AG04450 (cell line): ENCODE data around the gene GRK5. TPM values are rescaled to one million over a fixed set of nuclear protein-coding genes. Genes with fewer than 3 reads are reported as not detected.

Experiments used
- CTCF ChIA-PET: fragments of 300-600, 350-600 bp; formaldehyde crosslinking; extraction: SDS; loops from one replicate; lab custom pipeline; 2022; ENCODE audit warnings: antibody characterized with exemption, inconsistent platforms; lab: Charles Lee
- POLR2A ChIA-PET: fragments of 350-600 bp; formaldehyde crosslinking; extraction: SDS; loops from one replicate; lab custom pipeline; 2021; ENCODE audit warnings: antibody characterized with exemption, inconsistent platforms; lab: Yijun Ruan, JAX
- DNase-seq: peaks from one replicate; pipeline ENCODE4 v3.0.0-alpha.2; 2011; ENCODE audit warnings: low read depth, low spot score
- H3K27ac ChIP-seq: one replicate; pipeline ENCODE4 v1.5.1; 2012; ENCODE audit warnings: low read depth, low read length, control low read depth
- H3K27me3 ChIP-seq: one replicate; pipeline ENCODE4 v1.6.0; 2012; ENCODE audit warnings: low read length; ENCODE audit not compliant: control insufficient read depth, insufficient read depth
- H3K4me3 ChIP-seq: 2 replicates; pipeline ENCODE4 v1.5.1; 2011; ENCODE audit warnings: mild to moderate bottlenecking, low read depth, low read length, control low read depth
- H3K9me3 ChIP-seq: 2 replicates; pipeline ENCODE4 v1.5.1; 2012; ENCODE audit warnings: low read length; ENCODE audit not compliant: control insufficient read depth, insufficient read depth
- polyA plus RNA-seq: library from polyadenylated mRNA; depleted of rRNA; stranded (reverse); fragments of >200 nt; gene quantifications from 2 replicates; pipeline ENCODE4 v1.2.3, GENCODE V29; 2011
- TF ChIP-seq, protein P1 (sequence below): IDR thresholded peaks from 2 replicates; pipeline ENCODE4 v1.5.1; 2011; ENCODE audit warnings: low read depth, low read length, control low read depth, inconsistent platforms

GRK5 gene
- polyA plus RNA-seq, 1 experiment, result 27.6 TPM

DNA sequence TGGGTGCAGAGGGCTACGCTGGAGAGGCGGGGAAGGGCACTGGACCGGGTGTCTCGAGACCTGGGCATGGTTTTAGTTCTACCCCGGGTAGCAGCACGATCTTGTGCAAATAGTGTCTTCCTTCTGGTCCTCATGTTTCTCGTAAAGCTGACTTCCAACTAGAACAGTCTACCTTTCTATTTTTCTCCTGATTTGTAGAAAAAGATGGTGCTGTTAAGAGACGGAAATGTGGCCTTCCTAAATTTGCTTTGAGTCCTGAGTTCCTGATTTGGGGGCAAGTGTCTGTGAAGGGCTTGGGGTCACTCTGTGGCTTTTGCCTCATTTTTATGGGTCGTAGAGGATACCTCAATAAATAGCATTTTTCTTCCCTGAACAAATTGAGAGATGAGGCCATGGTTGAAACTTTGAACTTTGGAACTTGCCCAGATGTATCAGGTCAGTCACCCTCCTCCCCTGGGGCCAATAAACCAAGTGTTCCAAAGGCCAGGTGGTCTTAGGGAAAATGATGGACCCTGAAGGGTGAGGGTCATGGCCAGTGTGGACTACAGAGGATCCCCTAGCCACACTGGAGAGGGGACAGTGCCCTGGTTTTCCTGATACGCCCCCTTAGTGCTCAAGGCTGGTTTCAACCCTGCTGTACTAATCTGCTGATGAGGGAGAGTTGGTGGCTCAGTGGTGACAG is 45.2 kb downstream of the GRK5 start:
- peak overlapping the region; percentile 96 for H3K27ac ChIP-seq
- H3K27me3 ChIP-seq, result no peaks in the 10 kb centered on the region
- ChIA-PET POLR2A (interaction anchor here (0.6 to 2.0 kb wide), 8 partner anchors 15 to 160 kb away, joined by 3 to 9 read pairs (median 4); partner anchors contain the start of gene GRK5), CTCF (interaction anchor here (1.0 to 1.4 kb wide), 4 partner anchors 19 to 193 kb away, joined by 3 to 4 read pairs (median 4); no protein-coding TSS in a partner anchor)
- H3K9me3 ChIP-seq, result no peaks in the 10 kb centered on the region
- no peak for DNase-seq
- TF ChIP-seq, protein P1, sequence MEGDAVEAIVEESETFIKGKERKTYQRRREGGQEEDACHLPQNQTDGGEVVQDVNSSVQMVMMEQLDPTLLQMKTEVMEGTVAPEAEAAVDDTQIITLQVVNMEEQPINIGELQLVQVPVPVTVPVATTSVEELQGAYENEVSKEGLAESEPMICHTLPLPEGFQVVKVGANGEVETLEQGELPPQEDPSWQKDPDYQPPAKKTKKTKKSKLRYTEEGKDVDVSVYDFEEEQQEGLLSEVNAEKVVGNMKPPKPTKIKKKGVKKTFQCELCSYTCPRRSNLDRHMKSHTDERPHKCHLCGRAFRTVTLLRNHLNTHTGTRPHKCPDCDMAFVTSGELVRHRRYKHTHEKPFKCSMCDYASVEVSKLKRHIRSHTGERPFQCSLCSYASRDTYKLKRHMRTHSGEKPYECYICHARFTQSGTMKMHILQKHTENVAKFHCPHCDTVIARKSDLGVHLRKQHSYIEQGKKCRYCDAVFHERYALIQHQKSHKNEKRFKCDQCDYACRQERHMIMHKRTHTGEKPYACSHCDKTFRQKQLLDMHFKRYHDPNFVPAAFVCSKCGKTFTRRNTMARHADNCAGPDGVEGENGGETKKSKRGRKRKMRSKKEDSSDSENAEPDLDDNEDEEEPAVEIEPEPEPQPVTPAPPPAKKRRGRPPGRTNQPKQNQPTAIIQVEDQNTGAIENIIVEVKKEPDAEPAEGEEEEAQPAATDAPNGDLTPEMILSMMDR, result no peak
- H3K4me3 ChIP-seq, result no peak overlapping the region

DNA sequence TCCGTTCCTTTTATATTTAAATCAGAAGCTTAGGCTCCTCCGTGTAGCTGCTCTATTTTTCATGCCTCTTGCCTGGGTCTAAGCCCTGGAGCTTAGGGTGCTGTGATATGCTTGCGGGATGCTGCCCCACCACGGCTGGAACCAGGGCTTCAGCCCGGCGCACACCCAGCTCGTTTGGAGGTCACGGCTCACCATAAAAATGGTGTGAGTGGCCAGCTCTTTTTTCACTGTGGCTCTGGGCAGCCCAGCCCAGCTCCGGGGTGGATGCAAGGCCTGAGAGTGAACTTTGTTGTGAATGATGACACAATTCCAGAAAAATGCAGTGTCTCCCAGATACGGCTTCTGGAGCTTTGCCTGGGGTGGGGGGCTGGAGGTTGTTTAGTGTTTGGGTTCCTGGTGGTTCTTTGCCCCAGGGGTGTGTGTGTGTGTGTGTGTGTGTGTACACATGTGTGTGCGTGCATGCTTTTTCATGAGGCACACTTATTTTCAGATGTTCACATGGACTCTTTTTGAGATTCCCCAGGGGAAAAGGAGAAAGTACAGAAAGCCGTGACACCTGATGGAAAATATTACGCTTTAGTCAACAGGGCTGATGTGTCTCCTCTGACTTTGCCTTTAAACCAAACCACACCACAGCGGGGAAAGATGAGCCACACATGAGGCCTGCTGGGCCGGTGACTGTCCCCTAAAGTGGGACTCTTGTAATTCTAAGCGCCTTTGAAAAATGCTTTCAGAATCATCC is 46.2 kb downstream of the GRK5 start:
- CTCF ChIA-PET, result interaction anchor here (1.0 to 1.2 kb wide), 2 partner anchors 18 to 42 kb away, joined by 3 to 4 read pairs; no protein-coding TSS in a partner anchor
- H3K4me3 ChIP-seq, result 0 out of 2 replicates have a peak overlapping the region, but pooled peaks have one; percentile 20
- no peaks in the 10 kb centered on the region for H3K27me3 ChIP-seq
- POLR2A ChIA-PET, result interaction anchor here (0.6 to 2.0 kb wide), 14 partner anchors 18 to 472 kb away, joined by 3 to 9 read pairs (median 3); partner anchors contain the start of genes GRK5 and INPP5F
- H3K9me3 ChIP-seq, result no peaks in the 10 kb centered on the region
- peak overlapping the region; percentile 96 for H3K27ac ChIP-seq
- TF ChIP-seq, protein P1, result peak; percentile 15; the same call in 1 of the 2 replicates
- peak; percentile 85 for DNase-seq

DNA sequence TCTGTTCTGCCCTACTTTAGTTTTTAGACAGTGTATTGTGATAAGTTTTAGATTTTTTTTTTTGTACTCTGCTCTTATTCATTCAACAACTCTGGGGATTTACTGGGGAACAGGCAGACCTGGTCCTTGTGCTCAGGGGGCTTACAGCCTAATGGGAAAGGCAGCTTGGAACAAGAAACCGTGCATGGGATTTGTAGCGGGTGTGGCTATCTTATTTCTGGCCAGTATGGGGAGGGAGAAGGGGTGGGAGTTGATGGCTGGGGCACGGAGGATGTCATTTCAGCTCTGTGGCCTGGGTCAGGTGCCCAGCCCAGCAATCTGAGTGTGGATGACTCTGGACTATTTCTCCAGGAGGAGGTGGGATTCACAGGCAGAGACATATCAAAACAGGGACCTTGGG is 47.0 kb downstream of the GRK5 start:
- H3K4me3 ChIP-seq, result no peak overlapping the region
- POLR2A ChIA-PET, result interaction anchor here (0.7 to 2.0 kb wide), 3 partner anchors 17 to 65 kb away, joined by 3 to 9 read pairs (median 7); no protein-coding TSS in a partner anchor
- H3K27ac ChIP-seq, result peak overlapping the region; percentile 96
- DNase-seq, result no peak
- TF ChIP-seq, protein P1, result no peak
- H3K27me3 ChIP-seq, result no peaks in the 10 kb centered on the region
- H3K9me3 ChIP-seq, result no peaks in the 10 kb centered on the region
- CTCF ChIA-PET, result no interaction called here

DNA sequence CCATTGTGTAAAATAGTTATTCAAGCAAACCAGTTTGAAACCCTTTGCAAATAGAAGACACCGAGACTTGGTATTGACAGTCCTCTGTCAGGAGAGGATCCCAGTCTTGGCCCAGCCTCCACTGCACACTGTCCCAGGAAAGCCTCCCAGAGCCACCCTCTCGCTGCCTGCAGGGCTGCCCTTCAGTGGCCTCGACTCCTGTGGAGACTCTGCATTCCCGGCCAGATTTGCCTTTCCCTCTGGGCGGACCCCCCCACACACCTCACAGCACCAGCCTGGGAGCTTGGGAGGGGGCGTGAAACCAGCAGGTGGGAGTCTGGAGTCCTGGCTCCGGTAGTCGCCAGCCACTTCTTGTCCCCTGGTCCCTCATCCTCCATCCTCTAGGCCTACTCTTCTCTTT is 48.7 kb downstream of the GRK5 start:
- Histone ChIP-seq H3K27me3 (no peaks in the 10 kb centered on the region), H3K9me3 (no peaks in the 10 kb centered on the region), H3K4me3 (no peak overlapping the region), H3K27ac (no peak overlapping the region)
- ChIA-PET CTCF (interaction anchor here (0.5 to 1.0 kb wide), 2 partner anchors 46 to 235 kb away, joined by 3 read pairs; no protein-coding TSS in a partner anchor), POLR2A (no interaction called here)
- TF ChIP-seq, protein P1, result no peak
- no peak for DNase-seq

DNA sequence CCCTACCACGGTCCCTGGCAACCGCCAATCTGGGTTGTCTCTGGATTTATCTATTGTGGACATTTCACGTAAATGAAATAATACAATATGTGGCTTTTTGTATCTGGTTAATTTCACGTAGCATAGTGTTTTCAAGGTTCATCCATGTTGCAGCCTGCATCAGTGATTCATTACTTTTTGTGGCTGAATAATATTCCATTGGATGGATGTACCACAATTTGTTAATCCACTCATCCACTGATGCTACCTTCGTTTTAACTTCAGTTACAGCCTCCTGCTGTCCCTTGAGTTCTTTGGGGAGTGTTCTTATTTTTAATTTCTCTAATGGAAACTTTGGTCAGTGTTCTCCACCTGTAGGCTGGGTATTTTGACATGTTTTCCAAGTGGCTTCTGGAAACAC is 49.5 kb downstream of the GRK5 start:
- DNase-seq, result no peak
- ChIA-PET CTCF (no interaction called here), POLR2A (no interaction called here)
- H3K9me3 ChIP-seq, result no peaks in the 10 kb centered on the region
- H3K27ac ChIP-seq, result no peak overlapping the region
- TF ChIP-seq, protein P1, result no peak
- no peaks in the 10 kb centered on the region for H3K27me3 ChIP-seq
- H3K4me3 ChIP-seq, result no peak overlapping the region
